ENCODE data around the gene KCNIP3. TPM values are rescaled to one million over a fixed set of nuclear protein-coding genes. Genes with fewer than 3 reads are reported as not detected.
"Not testable (repeated sequence)": the region's sequence is repeated elsewhere in the genome, so short reads cannot be mapped to it uniquely, and the experiment has no call there.

Gene KCNIP3
- total and polyA plus RNA-seq, 4 donors: 0.26 to 1.1 (median 0.62) TPM

- TF ChIP-seq REST (IDR thresholded peaks at IDR 0.05): no peak
- TF ChIP-seq YY1 (IDR thresholded peaks at IDR 0.05): no peak
Observed at GRCh38 chr2:95354469-95354901, 57.3 kb downstream of the KCNIP3 start (continued).

- Histone ChIP-seq H3K27me3 (ENCODE audit: control insufficient read depth in 4 of 4, insufficient read depth in 4 of 4, low read length in 3 of 4) (no peaks in the 10 kb centered on the region), H3K9me3 (ENCODE audit: control insufficient read depth in 4 of 4, low read length in 3 of 4) (no peaks in the 10 kb centered on the region), H3K4me3 (ENCODE audit: low read depth in 1 of 3, low read length in 3 of 3) (no peak overlapping the region), H3K36me3 (ENCODE audit: control insufficient read depth in 4 of 4, insufficient read depth in 3 of 4, low read depth in 1 of 4, low read length in 3 of 4) (no peaks in the 10 kb centered on the region), H3K27ac (ENCODE audit: low read depth in 1 of 2, low read length in 2 of 2) (no peak overlapping the region), H3K4me1 (ENCODE audit: control insufficient read depth in 4 of 4, insufficient read depth in 4 of 4, low read length in 3 of 4) (no peaks in the 10 kb centered on the region), H3K9ac (ENCODE audit: low read depth in 1 of 2, low read length in 2 of 2) (no peak overlapping the region)
- no peak for DNase-seq (ENCODE audit: low spot score)
- TF ChIP-seq GABPA (IDR thresholded peaks at IDR 0.05 in 1 of 2, conservative IDR thresholded peaks at IDR 0.05 in 1 of 2) (no peak), CTCF (IDR thresholded peaks at IDR 0.05; ENCODE audit: low read depth, low read length, missing input control) (no peak), EGR1 (IDR thresholded peaks at IDR 0.05; ENCODE audit: low read depth in 2 of 2) (no peak), ZBTB33 (IDR thresholded peaks at IDR 0.05) (no peak), HNF4A (conservative IDR thresholded peaks at IDR 0.05) (no peak), JUND (IDR thresholded peaks at IDR 0.05) (no peak), FOXA1 (IDR thresholded peaks at IDR 0.05) (no peak), NR2F2 (IDR thresholded peaks at IDR 0.05) (no peak), YY1 (IDR thresholded peaks at IDR 0.05) (no peak), HNF4G (IDR thresholded peaks at IDR 0.05) (no peak), FOXA2 (IDR thresholded peaks at IDR 0.05) (no peak), MAX (IDR thresholded peaks at IDR 0.05) (no peak)
- 92% methylated on average over 8 of the region's 8 CpGs for WGBS
Observed at GRCh38 chr2:95354925-95355324, 57.8 kb downstream of the KCNIP3 start.

- not testable (repeated sequence) for H3K9me3 ChIP-seq (ENCODE audit: control insufficient read depth in 4 of 4, low read length in 3 of 4); H3K27ac ChIP-seq (ENCODE audit: low read depth in 1 of 2, low read length in 2 of 2); H3K9ac ChIP-seq (ENCODE audit: low read depth in 1 of 2, low read length in 2 of 2); H3K27me3 ChIP-seq (ENCODE audit: control insufficient read depth in 4 of 4, insufficient read depth in 4 of 4, low read length in 3 of 4); DNase-seq (ENCODE audit: low spot score); H3K36me3 ChIP-seq (ENCODE audit: control insufficient read depth in 4 of 4, insufficient read depth in 3 of 4, low read depth in 1 of 4, low read length in 3 of 4); H3K4me1 ChIP-seq (ENCODE audit: control insufficient read depth in 4 of 4, insufficient read depth in 4 of 4, low read length in 3 of 4); H3K4me3 ChIP-seq (ENCODE audit: low read depth in 1 of 3, low read length in 3 of 3)
- 97% methylated on average over 4 of the region's 5 CpGs for WGBS
Observed at GRCh38 chr2:95355486-95355885, 58.3 kb downstream of the KCNIP3 start.

Measured in liver (tissue), 9 donors.